Uterus (tissue), 4 donors: ENCODE data around the gene TMOD2. TPM values are rescaled to one million over a fixed set of nuclear protein-coding genes. Genes with fewer than 3 reads are reported as not detected.
A peak's percentile ranks its signal among the peaks of the same experiment; 100 is the strongest.

Experiments
- DNase-seq, 2 donors: peaks; one replicate each; pipeline ENCODE4 v3.0.0-alpha.2; 2019 to 2020
- H3K27ac ChIP-seq, 2 donors: fragments of 200-600 bp; sonication (generic); 1 replicate in 1 of 2; 2 replicates in 1 of 2; pipeline ENCODE4 v1.5.1; 2016 to 2018
- H3K27me3 ChIP-seq, 2 donors: fragments of 200-600 bp; sonication (generic); one replicate each; pipeline ENCODE4 v1.5.1; 2018 to 2019; ENCODE audit warnings: control low read depth in 1 of 2
- H3K36me3 ChIP-seq, 2 donors: fragments of 200-600 bp; sonication (generic); one replicate each; pipeline ENCODE4 v1.5.1; 2019; ENCODE audit warnings: control low read depth in 1 of 2
- H3K4me1 ChIP-seq, 2 donors: fragments of 200-600 bp; sonication (generic); one replicate each; pipeline ENCODE4 v1.5.1; 2018 to 2019; ENCODE audit warnings: control low read depth in 1 of 2
- H3K4me3 ChIP-seq, 2 donors: fragments of 200-600 bp; sonication (generic); 1 replicate in 1 of 2; 2 replicates in 1 of 2; pipeline ENCODE4 v1.5.1; 2018 to 2019; ENCODE audit warnings: mild to moderate bottlenecking in 1 of 2
- H3K9me3 ChIP-seq, 2 donors: fragments of 200-600 bp; sonication (generic); one replicate each; pipeline ENCODE4 v1.5.1; 2019; ENCODE audit warnings: control low read depth in 1 of 2
- POLR2A ChIP-seq, 2 donors: fragments of 450-650 bp; IDR thresholded peaks; one replicate each; pipeline ENCODE4 v1.6.1; 2016; ENCODE audit warnings: antibody characterized with exemption in 2 of 2, mild to moderate bottlenecking in 1 of 2, moderate library complexity in 1 of 2
- intact Hi-C: fragments of 100-400 bp; cut with DNase I; formaldehyde crosslinking; loops from one replicate; pipeline ENCODE4 v1.15.1; 2023; ENCODE audit warnings: low total_unique reads
- total RNA-seq, 4 donors: library from RNA; depleted of rRNA in 3 of 4; stranded (reverse); fragments of >200 nt in 3 of 4; gene quantifications; one replicate each; pipeline versions ENCODE4 v1.1.0 to v1.2.4, GENCODE V29; 2014 to 2023
- TF ChIP-seq, protein P1 (sequence below), 4 experiments: fragments of 200-600 bp in 2 of 4; fragments of 450-650 bp in 2 of 4; sonication (generic) in 2 of 4; IDR thresholded peaks; one replicate each; pipeline ENCODE4 v1.5.1; 2016 to 2019; ENCODE audit warnings: antibody characterized with exemption in 4 of 4, mild to moderate bottlenecking in 2 of 4, moderate library complexity in 1 of 4
- donor health status: DM: yes; HTN: yes; CAD: no.

The TMOD2 gene
- total RNA-seq: 100 to 1,000 TPM in 1 of 4 donors, 10 to 100 TPM in 3; 20.9 to 113 (median 35.0) TPM

DNA sequence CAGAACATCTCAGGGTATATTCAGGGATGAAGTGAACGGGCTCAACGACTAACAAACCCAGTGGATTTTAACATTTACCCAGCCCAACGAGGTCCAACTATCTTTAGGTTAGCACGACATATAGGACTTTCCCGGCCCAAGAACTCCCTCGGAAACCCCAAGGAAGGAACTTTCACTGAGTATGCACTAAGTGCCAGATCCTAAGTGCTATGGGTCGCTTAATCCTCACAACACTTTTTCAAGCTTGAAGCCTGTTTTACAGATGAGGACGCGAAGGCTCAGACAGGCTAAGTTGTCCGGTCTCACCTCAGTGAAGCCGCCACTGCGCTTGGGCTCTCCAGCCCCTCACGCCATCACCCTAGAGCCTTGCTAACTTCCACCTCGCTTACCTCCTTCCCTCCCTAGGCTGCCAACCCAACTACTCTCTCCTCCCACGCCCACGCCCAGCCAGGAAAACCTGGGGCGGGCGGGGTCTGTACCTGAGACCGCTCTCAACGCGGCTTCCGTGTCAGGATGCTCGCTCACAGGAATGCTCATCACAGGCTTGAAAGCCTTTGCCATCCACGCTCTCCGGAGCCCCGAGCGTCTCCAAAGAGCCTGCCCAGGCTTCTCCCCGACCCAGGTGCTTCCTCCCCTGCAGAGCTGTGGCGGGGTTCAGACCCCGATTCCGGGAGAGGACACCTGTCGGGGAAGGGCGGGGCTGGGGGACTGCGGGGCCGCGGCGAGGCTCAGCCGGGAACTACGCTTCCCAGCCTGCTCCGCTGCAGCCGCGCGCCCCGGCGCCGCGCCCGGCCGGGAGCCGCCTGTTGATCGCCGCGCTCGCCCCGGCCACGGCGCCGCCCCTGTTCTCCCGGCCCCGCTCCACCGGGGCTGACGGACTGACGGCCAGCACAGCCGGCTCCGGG is at the start of gene TMOD2:
TSS of gene TMOD2 (plus strand) at position 806 of the 905 bp plus-strand sequence. CDS start 14,845 bp downstream, outside the sequence.
- Histone ChIP-seq H3K27ac (peak within 1 kb of the TSS; percentile 88), H3K4me1 (peaks cover 0 to 6% of the 10 kb centered on the region in 2 donors), H3K4me3 (peak within 1 kb of the TSS; percentile 58 to 90), H3K9me3 (no peaks in the 10 kb centered on the region), H3K27me3 (no peaks in the 10 kb centered on the region), H3K36me3 (no peaks in the 10 kb centered on the region)
- intact Hi-C loops: no loop called here
- DNase-seq: peak; percentile 29 to 49
- TF ChIP-seq, protein P1, sequence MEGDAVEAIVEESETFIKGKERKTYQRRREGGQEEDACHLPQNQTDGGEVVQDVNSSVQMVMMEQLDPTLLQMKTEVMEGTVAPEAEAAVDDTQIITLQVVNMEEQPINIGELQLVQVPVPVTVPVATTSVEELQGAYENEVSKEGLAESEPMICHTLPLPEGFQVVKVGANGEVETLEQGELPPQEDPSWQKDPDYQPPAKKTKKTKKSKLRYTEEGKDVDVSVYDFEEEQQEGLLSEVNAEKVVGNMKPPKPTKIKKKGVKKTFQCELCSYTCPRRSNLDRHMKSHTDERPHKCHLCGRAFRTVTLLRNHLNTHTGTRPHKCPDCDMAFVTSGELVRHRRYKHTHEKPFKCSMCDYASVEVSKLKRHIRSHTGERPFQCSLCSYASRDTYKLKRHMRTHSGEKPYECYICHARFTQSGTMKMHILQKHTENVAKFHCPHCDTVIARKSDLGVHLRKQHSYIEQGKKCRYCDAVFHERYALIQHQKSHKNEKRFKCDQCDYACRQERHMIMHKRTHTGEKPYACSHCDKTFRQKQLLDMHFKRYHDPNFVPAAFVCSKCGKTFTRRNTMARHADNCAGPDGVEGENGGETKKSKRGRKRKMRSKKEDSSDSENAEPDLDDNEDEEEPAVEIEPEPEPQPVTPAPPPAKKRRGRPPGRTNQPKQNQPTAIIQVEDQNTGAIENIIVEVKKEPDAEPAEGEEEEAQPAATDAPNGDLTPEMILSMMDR (IDR thresholded peaks at IDR 0.05): no peak
- TF ChIP-seq POLR2A (IDR thresholded peaks at IDR 0.05): no peak

DNA sequence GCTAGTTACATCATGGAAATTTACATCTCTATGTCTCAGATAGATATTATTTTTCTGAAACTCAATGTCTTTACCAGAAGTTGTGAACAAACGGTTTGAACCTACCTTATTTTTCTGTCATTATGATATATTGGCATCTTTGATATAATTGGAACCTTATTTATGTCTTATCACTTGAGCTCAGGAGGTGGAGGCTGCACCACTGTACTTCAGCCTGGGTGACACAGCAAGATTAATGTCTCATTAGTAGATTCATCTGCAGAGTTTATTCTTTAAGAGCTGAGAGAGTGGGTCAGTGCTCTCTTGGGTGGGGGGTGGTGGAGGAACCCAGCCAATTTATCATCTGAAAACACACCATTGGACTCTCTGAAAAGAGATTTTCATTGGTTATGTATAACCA is 48.7 kb upstream of the TMOD2 start:
- H3K4me1 ChIP-seq: peaks cover 0 to 8% of the 10 kb centered on the region in 2 donors
- TF ChIP-seq POLR2A (IDR thresholded peaks at IDR 0.05): no peak
- TF ChIP-seq, protein P1 (IDR thresholded peaks at IDR 0.05): no peak
- intact Hi-C loops: no loop called here
- no peak for DNase-seq
- H3K4me3 ChIP-seq: no peak overlapping the region
- H3K36me3 ChIP-seq: peaks cover 0 to 2% of the 10 kb centered on the region in 2 donors
- no peak overlapping the region for H3K27ac ChIP-seq
- H3K9me3 ChIP-seq: no peaks in the 10 kb centered on the region
- no peaks in the 10 kb centered on the region for H3K27me3 ChIP-seq

DNA sequence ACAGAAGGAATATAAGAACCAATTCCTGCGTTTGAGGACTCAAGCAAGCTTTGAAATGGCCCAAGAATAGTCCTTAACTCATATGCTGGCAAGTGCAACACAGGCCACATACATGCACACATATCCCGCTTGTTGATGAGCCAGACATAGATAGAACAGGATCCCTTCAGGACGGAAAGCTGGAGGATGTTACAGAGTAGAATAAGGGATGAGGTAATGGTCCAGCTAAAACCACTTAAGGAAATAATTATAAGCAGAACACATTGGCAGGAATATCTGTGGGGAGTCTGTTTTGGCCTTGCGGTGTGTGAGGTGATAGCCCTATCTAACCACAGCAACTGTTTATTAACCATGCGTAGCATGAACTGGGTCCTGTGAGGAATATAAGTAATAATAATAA is 45.1 kb upstream of the TMOD2 start:
- no peak overlapping the region for H3K4me3 ChIP-seq
- DNase-seq: peak; percentile 29 to 52
- no peaks in the 10 kb centered on the region for H3K27me3 ChIP-seq
- intact Hi-C loops: no loop called here
- peaks cover 0 to 8% of the 10 kb centered on the region in 2 donors for H3K4me1 ChIP-seq
- H3K9me3 ChIP-seq: no peaks in the 10 kb centered on the region
- H3K27ac ChIP-seq: peak overlapping the region; percentile 86 to 95
- no peak for TF ChIP-seq POLR2A (IDR thresholded peaks at IDR 0.05)
- TF ChIP-seq, protein P1 (IDR thresholded peaks at IDR 0.05): no peak
- peaks cover 0 to 2% of the 10 kb centered on the region in 2 donors for H3K36me3 ChIP-seq

DNA sequence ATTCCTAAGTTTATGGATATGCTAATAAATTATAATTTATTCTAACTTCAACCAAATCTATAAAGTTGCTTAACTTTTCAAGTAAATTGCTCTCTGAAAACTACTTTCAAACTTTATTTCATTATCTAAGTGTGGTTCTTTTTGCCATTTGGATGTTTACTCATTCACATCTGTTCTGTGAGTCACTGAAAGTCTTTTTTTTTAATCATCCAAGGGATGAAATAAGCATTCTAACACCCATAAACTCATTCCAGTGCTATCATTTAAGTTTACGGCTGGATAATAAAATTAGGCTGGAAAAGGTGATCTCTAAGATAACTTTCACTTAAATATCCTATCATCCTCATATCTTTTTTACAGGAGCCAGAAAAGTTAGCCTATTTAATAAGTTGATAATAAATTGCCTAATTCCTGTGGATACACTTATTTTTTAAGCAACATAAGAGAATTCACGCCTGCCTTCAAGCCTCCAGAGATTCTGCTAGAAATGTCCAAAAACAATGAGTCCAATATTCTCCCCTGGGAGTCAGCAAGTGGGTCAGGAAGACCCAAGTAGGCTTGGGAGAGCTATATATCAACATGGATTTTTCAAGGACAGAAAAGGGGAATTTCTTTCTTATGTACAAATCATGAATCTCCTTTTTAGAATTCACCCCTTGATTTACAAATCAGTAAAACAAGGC is 44.3 kb upstream of the TMOD2 start:
- H3K4me3 ChIP-seq: no peak overlapping the region
- H3K27me3 ChIP-seq: no peaks in the 10 kb centered on the region
- intact Hi-C loops: no loop called here
- H3K4me1 ChIP-seq: peaks cover 0 to 8% of the 10 kb centered on the region in 2 donors
- peaks cover 0 to 2% of the 10 kb centered on the region in 2 donors for H3K36me3 ChIP-seq
- peak overlapping the region; percentile 86 to 95 for H3K27ac ChIP-seq
- no peaks in the 10 kb centered on the region for H3K9me3 ChIP-seq
- TF ChIP-seq POLR2A (IDR thresholded peaks at IDR 0.05): no peak
- TF ChIP-seq, protein P1 (IDR thresholded peaks at IDR 0.05): no peak
- peak in 1 of 2 donors; percentile 40 for DNase-seq
